ENCODE results near the gene CCL7.

CCL7 gene

GRCh38 chr17:34248511-34249024 is 21.5 kb upstream of the CCL7 start:
- Histone ChIP-seq H3K27me3 (ENCODE audit: insufficient read depth, insufficient read length) (no peaks in the 10 kb centered on the region), H3K9me3 (ENCODE audit: insufficient read depth, low read length) (no peaks in the 10 kb centered on the region), H3K36me3 (ENCODE audit: insufficient read depth, insufficient read length, low read length) (no peaks in the 10 kb centered on the region), H3K9ac (ENCODE audit: insufficient read length, low read depth) (no peak overlapping the region), H3K4me1 (ENCODE audit: insufficient read depth, insufficient read length) (peaks cover 4% of the 10 kb centered on the region), H3K4me3 (ENCODE audit: insufficient read length, low read depth) (no peak overlapping the region)
- no peak for DNase-seq (ENCODE audit: low read depth, low spot score)
- TF ChIP-seq ZNF274 (IDR thresholded peaks at IDR 0.05; ENCODE audit: low read depth, low read length) (no peak), SUZ12 (IDR thresholded peaks at IDR 0.05; ENCODE audit: extremely low read depth, insufficient read depth, insufficient read length) (no peak), YY1 (IDR thresholded peaks at IDR 0.05; ENCODE audit: insufficient read depth, insufficient read length) (no peak)

DNA sequence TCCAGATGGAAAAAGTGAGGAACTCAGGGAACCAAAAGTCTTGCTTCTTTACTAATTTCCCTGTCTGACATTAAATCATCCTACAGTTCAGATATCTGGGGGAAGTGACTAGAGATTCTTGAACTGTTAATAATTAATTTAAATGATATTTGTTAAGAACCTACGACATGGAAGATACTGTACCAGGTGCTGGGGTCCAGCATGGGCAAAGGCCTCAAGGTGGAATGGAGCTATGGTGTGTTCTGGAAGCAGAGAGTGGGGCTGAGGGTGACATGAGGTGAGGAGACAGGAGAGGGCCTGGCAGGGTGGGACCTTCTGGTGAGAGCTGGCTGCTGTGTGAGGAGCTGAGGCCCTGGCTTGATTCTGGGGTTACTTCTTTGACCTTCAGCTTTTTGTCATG is 21.0 kb upstream of the CCL7 start:
- Histone ChIP-seq H3K4me3 (ENCODE audit: insufficient read length, low read depth) (no peak overlapping the region), H3K27me3 (ENCODE audit: insufficient read depth, insufficient read length) (no peaks in the 10 kb centered on the region), H3K36me3 (ENCODE audit: insufficient read depth, insufficient read length, low read length) (no peaks in the 10 kb centered on the region), H3K9ac (ENCODE audit: insufficient read length, low read depth) (no peak overlapping the region), H3K4me1 (ENCODE audit: insufficient read depth, insufficient read length) (peaks cover 4% of the 10 kb centered on the region), H3K9me3 (ENCODE audit: insufficient read depth, low read length) (no peaks in the 10 kb centered on the region)
- no peak for DNase-seq (ENCODE audit: low read depth, low spot score)
- TF ChIP-seq SUZ12 (IDR thresholded peaks at IDR 0.05; ENCODE audit: extremely low read depth, insufficient read depth, insufficient read length) (no peak), YY1 (IDR thresholded peaks at IDR 0.05; ENCODE audit: insufficient read depth, insufficient read length) (no peak), ZNF274 (IDR thresholded peaks at IDR 0.05; ENCODE audit: low read depth, low read length) (no peak)

- Histone ChIP-seq H3K9me3 (ENCODE audit: insufficient read depth, low read length) (no peaks in the 10 kb centered on the region), H3K36me3 (ENCODE audit: insufficient read depth, insufficient read length, low read length) (no peaks in the 10 kb centered on the region), H3K9ac (ENCODE audit: insufficient read length, low read depth) (no peak overlapping the region), H3K27me3 (ENCODE audit: insufficient read depth, insufficient read length) (no peaks in the 10 kb centered on the region), H3K4me3 (ENCODE audit: insufficient read length, low read depth) (no peak overlapping the region), H3K4me1 (ENCODE audit: insufficient read depth, insufficient read length) (peaks cover 6% of the 10 kb centered on the region)
- TF ChIP-seq SUZ12 (IDR thresholded peaks at IDR 0.05; ENCODE audit: extremely low read depth, insufficient read depth, insufficient read length) (no peak), ZNF274 (IDR thresholded peaks at IDR 0.05; ENCODE audit: low read depth, low read length) (no peak), YY1 (IDR thresholded peaks at IDR 0.05; ENCODE audit: insufficient read depth, insufficient read length) (no peak)
- no peak for DNase-seq (ENCODE audit: low read depth, low spot score)
Measured at GRCh38 chr17:34249478-34249877, 20.5 kb upstream of the CCL7 start.

DNA sequence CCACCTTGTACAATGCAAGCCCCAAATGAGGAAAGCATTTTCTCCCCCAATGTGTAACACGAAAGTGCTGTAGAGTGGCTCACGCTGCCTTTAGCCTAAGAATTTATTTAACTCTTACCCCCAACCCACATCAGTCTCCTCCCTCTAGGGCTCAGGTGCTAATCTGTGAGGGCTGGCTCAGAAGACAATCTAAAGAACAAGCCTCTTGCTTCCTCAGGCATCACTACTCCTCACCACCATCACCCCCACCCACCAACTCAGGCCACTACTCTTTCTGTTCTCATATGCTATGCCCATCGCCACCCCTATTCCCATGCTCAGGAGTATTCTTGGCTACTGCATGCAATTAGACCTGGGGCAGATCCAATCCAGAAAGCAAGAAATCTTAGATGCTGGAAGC is 18.8 kb upstream of the CCL7 start:
- H3K9ac ChIP-seq (ENCODE audit: insufficient read length, low read depth) = no peak overlapping the region
- H3K27me3 ChIP-seq (ENCODE audit: insufficient read depth, insufficient read length) = no peaks in the 10 kb centered on the region
- H3K4me1 ChIP-seq (ENCODE audit: insufficient read depth, insufficient read length) = peaks cover 6% of the 10 kb centered on the region
- no peaks in the 10 kb centered on the region for H3K9me3 ChIP-seq (ENCODE audit: insufficient read depth, low read length)
- TF ChIP-seq SUZ12 (IDR thresholded peaks at IDR 0.05; ENCODE audit: extremely low read depth, insufficient read depth, insufficient read length) (no peak), ZNF274 (IDR thresholded peaks at IDR 0.05; ENCODE audit: low read depth, low read length) (no peak), YY1 (IDR thresholded peaks at IDR 0.05; ENCODE audit: insufficient read depth, insufficient read length) (no peak)
- H3K4me3 ChIP-seq (ENCODE audit: insufficient read length, low read depth) = no peak overlapping the region
- peaks cover 1% of the 10 kb centered on the region for H3K36me3 ChIP-seq (ENCODE audit: insufficient read depth, insufficient read length, low read length)
- DNase-seq (ENCODE audit: low read depth, low spot score) = no peak

GRCh38 chr17:34252095-34252443 is 18.0 kb upstream of the CCL7 start:
- Histone ChIP-seq H3K4me3 (ENCODE audit: insufficient read length, low read depth) (no peak overlapping the region), H3K9me3 (ENCODE audit: insufficient read depth, low read length) (no peaks in the 10 kb centered on the region), H3K9ac (ENCODE audit: insufficient read length, low read depth) (no peak overlapping the region), H3K4me1 (ENCODE audit: insufficient read depth, insufficient read length) (peaks cover 6% of the 10 kb centered on the region), H3K36me3 (ENCODE audit: insufficient read depth, insufficient read length, low read length) (peaks cover 9% of the 10 kb centered on the region), H3K27me3 (ENCODE audit: insufficient read depth, insufficient read length) (no peaks in the 10 kb centered on the region)
- TF ChIP-seq YY1 (IDR thresholded peaks at IDR 0.05; ENCODE audit: insufficient read depth, insufficient read length) (no peak), SUZ12 (IDR thresholded peaks at IDR 0.05; ENCODE audit: extremely low read depth, insufficient read depth, insufficient read length) (no peak), ZNF274 (IDR thresholded peaks at IDR 0.05; ENCODE audit: low read depth, low read length) (no peak)
- no peak for DNase-seq (ENCODE audit: low read depth, low spot score)

- peaks cover 6% of the 10 kb centered on the region for H3K4me1 ChIP-seq (ENCODE audit: insufficient read depth, insufficient read length)
Measured at GRCh38 chr17:34252444-34253138, 17.4 kb upstream of the CCL7 start.

GRCh38 chr17:34253139-34253525 is 16.9 kb upstream of the CCL7 start:
- Histone ChIP-seq H3K4me3 (ENCODE audit: insufficient read length, low read depth) (no peak overlapping the region), H3K9ac (ENCODE audit: insufficient read length, low read depth) (no peak overlapping the region), H3K27me3 (ENCODE audit: insufficient read depth, insufficient read length) (no peaks in the 10 kb centered on the region), H3K9me3 (ENCODE audit: insufficient read depth, low read length) (no peaks in the 10 kb centered on the region), H3K4me1 (ENCODE audit: insufficient read depth, insufficient read length) (peaks cover 6% of the 10 kb centered on the region), H3K36me3 (ENCODE audit: insufficient read depth, insufficient read length, low read length) (peaks cover 11% of the 10 kb centered on the region)
- TF ChIP-seq ZNF274 (IDR thresholded peaks at IDR 0.05; ENCODE audit: low read depth, low read length) = no peak
- no peak for TF ChIP-seq SUZ12 (IDR thresholded peaks at IDR 0.05; ENCODE audit: extremely low read depth, insufficient read depth, insufficient read length)
- no peak for TF ChIP-seq YY1 (IDR thresholded peaks at IDR 0.05; ENCODE audit: insufficient read depth, insufficient read length)
- DNase-seq (ENCODE audit: low read depth, low spot score) = no peak

More at GRCh38 chr17:34252444-34253138, 17.4 kb upstream of the CCL7 start:
- no peak for TF ChIP-seq SUZ12 (IDR thresholded peaks at IDR 0.05; ENCODE audit: extremely low read depth, insufficient read depth, insufficient read length)
- no peak for TF ChIP-seq YY1 (IDR thresholded peaks at IDR 0.05; ENCODE audit: insufficient read depth, insufficient read length)
- no peak for TF ChIP-seq ZNF274 (IDR thresholded peaks at IDR 0.05; ENCODE audit: low read depth, low read length)
- H3K27me3 ChIP-seq (ENCODE audit: insufficient read depth, insufficient read length) = no peaks in the 10 kb centered on the region
- no peak overlapping the region for H3K9ac ChIP-seq (ENCODE audit: insufficient read length, low read depth)
- H3K9me3 ChIP-seq (ENCODE audit: insufficient read depth, low read length) = no peaks in the 10 kb centered on the region
- peaks cover 11% of the 10 kb centered on the region for H3K36me3 ChIP-seq (ENCODE audit: insufficient read depth, insufficient read length, low read length)
- DNase-seq (ENCODE audit: low read depth, low spot score) = no peak
- no peak overlapping the region for H3K4me3 ChIP-seq (ENCODE audit: insufficient read length, low read depth)

All from NT2/D1 (cell line).